ENCODE data around the gene ZBTB20.

- TF ChIP-seq POLR2AphosphoS5 (IDR thresholded peaks at IDR 0.05; ENCODE audit: low read depth, low read length): no peak
- TF ChIP-seq REST (IDR thresholded peaks at IDR 0.05; ENCODE audit: insufficient read depth in 1 of 2, low read depth in 2 of 2, low read length in 2 of 2): no peak
- TF ChIP-seq TAF1 (IDR thresholded peaks at IDR 0.05; ENCODE audit: borderline replicate concordance, insufficient read depth, low read length): no peak
- TF ChIP-seq FOXP2 (optimal IDR thresholded peaks at IDR 0.05; ENCODE audit: borderline replicate concordance, extremely low read depth, extremely low read length, insufficient read depth): no peak
- no peak for TF ChIP-seq SIN3A (IDR thresholded peaks at IDR 0.05; ENCODE audit: borderline replicate concordance, insufficient read depth, low read length)
Measured at GRCh38 chr3:114758831-114759699, 388.0 kb downstream of the ZBTB20 start.
